H1 (cell line): ENCODE data around the gene CTNNA3. TPM values are rescaled to one million over a fixed set of nuclear protein-coding genes. Genes with fewer than 3 reads are reported as not detected.

Experiments
- CTCF ChIA-PET: fragments of 300-600 bp; sonication (Branson Sonifier 250); formaldehyde crosslinking; loops from one replicate; lab custom pipeline; 2021; ENCODE audit not compliant: partially characterized antibody; lab: Charles Lee
- POLR2A ChIA-PET: fragments of 300-600 bp; sonication (Branson Sonifier 250); formaldehyde crosslinking; loops from one replicate; lab custom pipeline; 2021; ENCODE audit warnings: inconsistent platforms; ENCODE audit not compliant: partially characterized antibody; lab: Charles Lee
- DNase-seq, 2 experiments: peaks; one replicate each; pipeline versions ENCODE4 v3.0.0 to v3.0.0-alpha.2; 2010 to 2022; ENCODE audit warnings: low spot score in 2 of 2, low read depth in 1 of 2, mixed read lengths in 1 of 2
- FAIRE-seq: peaks from 2 replicates; lab custom pipeline; 2011; peaks lifted over from hg19 to GRCh38; lab: Jason Lieb, UNC
- H2AFZ ChIP-seq: 2 replicates; pipeline ENCODE4 v1.8.1; 2012; ENCODE audit warnings: low read length, inconsistent platforms
- H2AK5ac ChIP-seq: 2 replicates; pipeline ENCODE4 v1.6.1; 2013; ENCODE audit warnings: low read depth, low read length
- H2BK120ac ChIP-seq: replicated peaks from 2 replicates; pipeline ENCODE3; 2013; ENCODE audit warnings: low read depth, low read length, inconsistent platforms
- H2BK12ac ChIP-seq: 2 replicates; pipeline ENCODE4 v1.6.1; 2013; ENCODE audit warnings: low read depth, low read length
- H2BK15ac ChIP-seq: 2 replicates; pipeline ENCODE4 v1.6.1; 2013; ENCODE audit warnings: low read length
- H2BK20ac ChIP-seq: 2 replicates; pipeline ENCODE4 v1.6.1; 2013; ENCODE audit warnings: low read length
- H2BK5ac ChIP-seq: 2 replicates; pipeline ENCODE4 v1.6.1; 2013; ENCODE audit warnings: low read depth, low read length
- H3K14ac ChIP-seq: 2 replicates; pipeline ENCODE4 v1.6.1; 2013; ENCODE audit warnings: inconsistent platforms; ENCODE audit not compliant: insufficient read length
- H3K18ac ChIP-seq: 2 replicates; pipeline ENCODE4 v1.6.1; 2013; ENCODE audit warnings: low read length; ENCODE audit errors: extremely low read depth
- H3K23ac ChIP-seq: 2 replicates; pipeline ENCODE4 v1.6.1; 2013; ENCODE audit warnings: inconsistent platforms; ENCODE audit not compliant: insufficient read length
- H3K23me2 ChIP-seq: 2 replicates; pipeline ENCODE4 v1.6.1; 2013; ENCODE audit warnings: low read depth, low read length
- H3K27ac ChIP-seq: 2 replicates; pipeline ENCODE4 v1.6.1; 2011; ENCODE audit warnings: low read depth, low read length, inconsistent platforms
- H3K27me3 ChIP-seq, 4 experiments: replicated peaks in 1 of 4; 1 replicate in 1 of 4; 2 replicates in 3 of 4; pipeline versions ENCODE4 v1.6.1 to v1.8.1; 2011 to 2013; ENCODE audit warnings: low read length in 3 of 4, mild to moderate bottlenecking in 3 of 4, inconsistent platforms in 2 of 4, mixed read lengths in 2 of 4, moderate library complexity in 1 of 4; ENCODE audit not compliant: control insufficient read depth in 3 of 4, insufficient read depth in 3 of 4; ENCODE audit errors: extremely low read depth in 1 of 4
- H3K36me3 ChIP-seq, 4 experiments: 2 replicates each; pipeline versions ENCODE4 v1.6.1 to v1.8.1; 2011 to 2013; ENCODE audit warnings: mild to moderate bottlenecking in 4 of 4, low read length in 3 of 4, moderate library complexity in 2 of 4, control low read depth in 1 of 4, inconsistent platforms in 1 of 4; ENCODE audit not compliant: insufficient read depth in 4 of 4, control insufficient read depth in 2 of 4
- H3K4ac ChIP-seq: replicated peaks from 2 replicates; pipeline ENCODE3; 2013; ENCODE audit warnings: low read length, low read depth, mixed read lengths, inconsistent platforms; ENCODE audit not compliant: insufficient read length
- H3K4me1 ChIP-seq, 4 experiments: replicated peaks in 1 of 4; 1 replicate in 1 of 4; 2 replicates in 3 of 4; pipeline versions ENCODE4 v1.6.1 to v1.8.1; 2011 to 2013; ENCODE audit warnings: low read length in 3 of 4, inconsistent platforms in 2 of 4, mixed read lengths in 1 of 4; ENCODE audit not compliant: insufficient read depth in 4 of 4, control insufficient read depth in 3 of 4
- H3K4me2 ChIP-seq, 2 experiments: 2 replicates each; pipeline versions ENCODE4 v1.6.1 to v1.8.1; 2011 to 2013; ENCODE audit warnings: low read depth in 2 of 2, low read length in 2 of 2, control low read depth in 1 of 2, inconsistent platforms in 1 of 2, mild to moderate bottlenecking in 1 of 2; ENCODE audit not compliant: insufficient read depth in 1 of 2
- H3K4me3 ChIP-seq, 4 experiments: fragments of 200-600, 300-600 bp in 1 of 4; sonication (generic), shearing (Covaris generic), sonication (Bioruptor Twin) in 1 of 4; 2 replicates each; pipeline versions ENCODE4 v1.5.1 to v1.8.1; 2011 to 2016; ENCODE audit warnings: low read length in 4 of 4, low read depth in 3 of 4, control low read depth in 2 of 4, inconsistent platforms in 2 of 4, mild to moderate bottlenecking in 2 of 4, mixed read lengths in 1 of 4, moderate library complexity in 1 of 4; ENCODE audit not compliant: insufficient read depth in 2 of 4; ENCODE audit errors: extremely low read depth in 1 of 4
- H3K56ac ChIP-seq: replicated peaks from 2 replicates; pipeline ENCODE3; 2013; ENCODE audit warnings: low read depth, mild to moderate bottlenecking, mixed read lengths, low read length, inconsistent platforms; ENCODE audit not compliant: insufficient read length
- H3K79me1 ChIP-seq: 2 replicates; pipeline ENCODE4 v1.6.1; 2013; ENCODE audit warnings: low read depth, low read length, control low read depth
- H3K79me2 ChIP-seq, 2 experiments: 2 replicates each; pipeline versions ENCODE4 v1.6.1 to v1.8.1; 2012 to 2013; ENCODE audit warnings: low read length in 2 of 2, mild to moderate bottlenecking in 2 of 2, inconsistent platforms in 1 of 2; ENCODE audit not compliant: insufficient read depth in 2 of 2, control insufficient read depth in 1 of 2
- H3K9ac ChIP-seq, 4 experiments: replicated peaks in 1 of 4; 1 replicate in 1 of 4; 2 replicates in 3 of 4; pipeline versions ENCODE4 v1.6.1 to v1.8.1; 2011 to 2013; ENCODE audit warnings: low read depth in 3 of 4, low read length in 3 of 4, control low read depth in 2 of 4, mild to moderate bottlenecking in 2 of 4, moderate library complexity in 2 of 4, inconsistent platforms in 1 of 4; ENCODE audit errors: extremely low read depth in 1 of 4
- H3K9me3 ChIP-seq, 2 experiments: 2 replicates each; pipeline versions ENCODE4 v1.6.1 to v1.8.1; 2012 to 2013; ENCODE audit warnings: mild to moderate bottlenecking in 2 of 2, moderate library complexity in 2 of 2, control low read depth in 1 of 2, inconsistent platforms in 1 of 2, low read depth in 1 of 2, low read length in 1 of 2, mixed read lengths in 1 of 2; ENCODE audit not compliant: insufficient read depth in 2 of 2
- H4K20me1 ChIP-seq, 2 experiments: replicated peaks in 1 of 2; 2 replicates each; pipeline versions ENCODE3 to v1.8.1; 2011 to 2013; ENCODE audit warnings: inconsistent platforms in 2 of 2, low read length in 2 of 2, mild to moderate bottlenecking in 1 of 2; ENCODE audit not compliant: insufficient read depth in 2 of 2, control insufficient read depth in 1 of 2
- H4K5ac ChIP-seq: 2 replicates; pipeline ENCODE4 v1.6.1; 2013; ENCODE audit warnings: low read length, low read depth, mixed read lengths, inconsistent platforms; ENCODE audit not compliant: insufficient read length
- H4K8ac ChIP-seq: 2 replicates; pipeline ENCODE4 v1.8.0; 2013; ENCODE audit warnings: mild to moderate bottlenecking, moderate library complexity, low read length, inconsistent platforms; ENCODE audit not compliant: insufficient read depth; ENCODE audit errors: extremely low read depth
- H4K91ac ChIP-seq: replicated peaks from 2 replicates; pipeline ENCODE3; 2013; ENCODE audit warnings: low read length, mixed read lengths, inconsistent platforms; ENCODE audit not compliant: insufficient read length
- BCL11A ChIP-seq, 2 experiments: IDR thresholded peaks; one replicate each; pipeline ENCODE4 v1.6.1; 2011; ENCODE audit warnings: low read depth in 2 of 2, low read length in 2 of 2, mild to moderate bottlenecking in 2 of 2
- CEBPB ChIP-seq: IDR thresholded peaks from 2 replicates; pipeline ENCODE4 v1.6.1; 2012; ENCODE audit warnings: low read depth, low read length
- CTCF ChIP-seq, 3 experiments: IDR thresholded peaks; 1 replicate in 2 of 3; 2 replicates in 1 of 3; pipeline versions ENCODE4 v1.5.1 to v1.6.1; 2011; ENCODE audit warnings: low read length in 3 of 3, mild to moderate bottlenecking in 3 of 3, inconsistent platforms in 2 of 3, low read depth in 1 of 3, moderate library complexity in 1 of 3; ENCODE audit not compliant: insufficient read depth in 1 of 3; ENCODE audit errors: control extremely low read depth in 1 of 3
- EGR1 ChIP-seq: IDR thresholded peaks from 2 replicates; pipeline ENCODE4 v1.6.1; 2011; ENCODE audit warnings: low read depth, low read length, borderline replicate concordance
- GABPA ChIP-seq: IDR thresholded peaks from 2 replicates; pipeline ENCODE4 v1.6.1; 2011; ENCODE audit warnings: mild to moderate bottlenecking, low read length, moderate library complexity, borderline replicate concordance; ENCODE audit not compliant: insufficient read depth
- GTF2F1 ChIP-seq: IDR thresholded peaks from 2 replicates; pipeline ENCODE4 v1.6.1; 2012; ENCODE audit warnings: low read depth, low read length, improper control_type of control experiment, borderline replicate concordance
- POU5F1 ChIP-seq: IDR thresholded peaks from 2 replicates; pipeline ENCODE4 v1.6.1; 2011; ENCODE audit warnings: low read depth, mild to moderate bottlenecking, low read length, moderate library complexity
- RAD21 ChIP-seq, 2 experiments: IDR thresholded peaks in 1 of 2; conservative IDR thresholded peaks in 1 of 2; 2 replicates each; pipeline ENCODE4 v1.6.1; 2011; ENCODE audit warnings: low read depth in 2 of 2, low read length in 2 of 2, improper control_type of control experiment in 1 of 2, inconsistent platforms in 1 of 2, mild to moderate bottlenecking in 1 of 2, moderate library complexity in 1 of 2
- RNF2 ChIP-seq: fragments of 200-900, 300-1000 bp; sonication (generic); IDR thresholded peaks from 2 replicates; pipeline ENCODE4 v1.7.1; 2016; ENCODE audit warnings: borderline replicate concordance, low read depth, mild to moderate bottlenecking, antibody characterized with exemption, low read length; ENCODE audit not compliant: poor library complexity, severe bottlenecking; ENCODE audit errors: missing control alignments
- SIRT6 ChIP-seq: IDR thresholded peaks from one replicate; pipeline ENCODE4 v1.7.1; 2012; ENCODE audit warnings: low read length, inconsistent platforms
- SUZ12 ChIP-seq: fragments of 200-600 bp; sonication (generic); IDR thresholded peaks from 2 replicates; pipeline ENCODE4 v1.6.1; 2012; ENCODE audit warnings: mild to moderate bottlenecking, inconsistent platforms, low read length, moderate library complexity, mixed read lengths
- WGBS, 2 experiments: shearing (Covaris generic) in 1 of 2; methylation state at CpG; one replicate each; pipeline versions ENCODE4 v1.1.6 to v1.1.7; 2013 to 2015; ENCODE audit warnings: low lambda C conversion rate in 2 of 2, mixed read lengths in 2 of 2, inconsistent platforms in 1 of 2, low coverage in 1 of 2, missing lambda C conversion rate in 1 of 2; ENCODE audit not compliant: insufficient replicate concordance in 2 of 2, insufficient coverage in 1 of 2, insufficient read length in 1 of 2; ENCODE audit errors: extremely low coverage in 1 of 2, missing lambda C conversion rate in 1 of 2; 5-methylcytosine and 5-hydroxymethylcytosine counted together
- polyA plus RNA-seq, 7 experiments: library from polyadenylated mRNA; depleted of rRNA in 3 of 7; stranded (reverse) in 5 of 7; unstranded in 2 of 7; fragments of >200 nt in 5 of 7; fragments of 200-250 nt in 2 of 7; gene quantifications; 1 replicate in 5 of 7; 2 replicates in 1 of 7; 4 replicates in 1 of 7; pipeline versions ENCODE4 v1.2.1 to v1.2.3, GENCODE V29; 2011 to 2013; ENCODE audit warnings: missing spikeins in 2 of 7, mixed read lengths in 2 of 7
- total RNA-seq: library from RNA; stranded (reverse); fragmentation: NEBNext Ultra II Directional; extraction: Animal tissue kit (Norgen Biotek cat#: 25700); gene quantifications from 2 replicates; pipeline ENCODE4 v1.2.1, GENCODE V29; 2021

CTNNA3 gene
- total and polyA plus RNA-seq, 2 of the 8 experiments (the other 6 are each of a cell fraction or from before 2014, with no cell fraction given), result 1.3 to 1.5 TPM

- no peaks in the 10 kb centered on the region for H3K79me2 ChIP-seq
- WGBS, 2 experiments, result 93% methylated on average over 3 of the region's 3 CpGs; no CpG with 5 or more reads in 1 of the 2 experiments
- POLR2A ChIA-PET, result no interaction called here
- H2BK20ac ChIP-seq, result no peak overlapping the region
- no peak overlapping the region for H2BK12ac ChIP-seq
- no peak overlapping the region for H3K9ac ChIP-seq
- H2BK120ac ChIP-seq, result no peak overlapping the region
- H3K23me2 ChIP-seq, result no peaks in the 10 kb centered on the region
- no peak overlapping the region for H3K23ac ChIP-seq
- no peaks in the 10 kb centered on the region for H3K36me3 ChIP-seq
- H4K20me1 ChIP-seq, result no peaks in the 10 kb centered on the region
- no peak overlapping the region for H4K91ac ChIP-seq
- no peak overlapping the region for H2BK5ac ChIP-seq
- H4K5ac ChIP-seq, result no peak overlapping the region
- CTCF ChIA-PET, result interaction anchor here (0.6 to 3.0 kb wide), 4 partner anchors 14 to 540 kb away, joined by 3 to 9 read pairs (median 4); no protein-coding TSS in a partner anchor
- FAIRE-seq, result no peak
- H3K56ac ChIP-seq, result no peak overlapping the region
- no peaks in the 10 kb centered on the region for H3K27me3 ChIP-seq
- H3K4ac ChIP-seq, result no peak overlapping the region
- no peak overlapping the region for H2AK5ac ChIP-seq
- no peak overlapping the region for H3K4me2 ChIP-seq
- H3K27ac ChIP-seq, result no peak overlapping the region
- no peaks in the 10 kb centered on the region for H3K79me1 ChIP-seq
- no peak for DNase-seq
- H3K14ac ChIP-seq, result no peak overlapping the region
- H3K18ac ChIP-seq, result no peak overlapping the region
- peaks cover 0 to 3% (median 0%) of the 10 kb centered on the region in 4 experiments; a peak in 1 of 7 replicates for H3K4me1 ChIP-seq
- H4K8ac ChIP-seq, result no peak overlapping the region
- no peak overlapping the region for H2BK15ac ChIP-seq
- H3K9me3 ChIP-seq, result no peaks in the 10 kb centered on the region
- no peak overlapping the region for H2AFZ ChIP-seq
- H3K4me3 ChIP-seq, result no peak overlapping the region
- TF ChIP-seq SIRT6 (no peak), RAD21 (IDR thresholded peaks at IDR 0.05 in 1 of 2, conservative IDR thresholded peaks at IDR 0.05 in 1 of 2; ENCODE audit: low read depth in 2 of 2, low read length in 2 of 2) (no peak), RNF2 (no peak), CTCF (IDR thresholded peaks at IDR 0.05; ENCODE audit: control extremely low read depth in 1 of 3, insufficient read depth in 1 of 3, low read depth in 1 of 3, low read length in 3 of 3) (no peak), EGR1 (no peak), CEBPB (no peak), GTF2F1 (no peak), BCL11A (IDR thresholded peaks at IDR 0.05; ENCODE audit: low read depth in 2 of 2, low read length in 2 of 2) (no peak), POU5F1 (no peak), GABPA (no peak), SUZ12 (no peak)
Measured at GRCh38 chr10:66804962-66805361, 891.0 kb downstream of the CTNNA3 start.
